Natural killer cell (primary cell): Measurements from ENCODE around the gene DOC2B. TPM values are rescaled to one million over a fixed set of nuclear protein-coding genes. Genes with fewer than 3 reads are reported as not detected.

Experiments
- ATAC-seq, 3 donors: fragments of 150-1000 bp in 2 of 3; fragments of 200-7000 bp in 1 of 3; cut with Tn5 transposase; 1 replicate in 1 of 3; 2 replicates in 2 of 3; pipeline ENCODE4 v1.10.0; 2021; ENCODE audit warnings: mild to moderate bottlenecking in 2 of 3, moderate library complexity in 2 of 3
- DNase-seq, 2 donors: peaks; one replicate each; pipeline versions ENCODE4 v3.0.0 to v3.0.0-alpha.2; 2013 to 2021; ENCODE audit warnings: mixed read lengths in 1 of 2
- H3K27ac ChIP-seq: one replicate; pipeline ENCODE4 v1.5.1; 2013; ENCODE audit warnings: mild to moderate bottlenecking, low read length
- H3K27me3 ChIP-seq: one replicate; pipeline ENCODE4 v1.6.1; 2013; ENCODE audit warnings: low read length; ENCODE audit not compliant: control insufficient read depth, insufficient read depth
- H3K36me3 ChIP-seq: one replicate; pipeline ENCODE4 v1.6.1; 2013; ENCODE audit warnings: low read length; ENCODE audit not compliant: control insufficient read depth, insufficient read depth
- H3K4me1 ChIP-seq: one replicate; pipeline ENCODE4 v1.6.1; 2013; ENCODE audit warnings: low read length; ENCODE audit not compliant: control insufficient read depth, insufficient read depth
- H3K4me3 ChIP-seq: one replicate; pipeline ENCODE4 v1.5.1; 2013; ENCODE audit warnings: low read length
- H3K9me3 ChIP-seq: one replicate; pipeline ENCODE4 v1.6.1; 2013; ENCODE audit warnings: low read length; ENCODE audit not compliant: control insufficient read depth, insufficient read depth
- H3K27ac Mint-ChIP-seq, 2 donors: one replicate each; pipeline ENCODE4 v1.8.0; 2022; ENCODE audit warnings: mild to moderate bottlenecking in 2 of 2, mixed read lengths in 2 of 2, moderate library complexity in 1 of 2
- H3K27me3 Mint-ChIP-seq, 2 donors: one replicate each; pipeline ENCODE4 v1.8.0; 2022; ENCODE audit warnings: low read depth in 2 of 2, mixed read lengths in 2 of 2
- H3K36me3 Mint-ChIP-seq: one replicate; pipeline ENCODE4 v1.8.0; 2022; ENCODE audit warnings: mixed read lengths
- H3K4me1 Mint-ChIP-seq, 2 donors: one replicate each; pipeline ENCODE4 v1.8.0; 2022; ENCODE audit warnings: mixed read lengths in 2 of 2
- H3K4me3 Mint-ChIP-seq: one replicate; pipeline ENCODE4 v1.8.0; 2022; ENCODE audit warnings: mild to moderate bottlenecking, moderate library complexity, mixed read lengths
- H3K9me3 Mint-ChIP-seq, 2 donors: one replicate each; pipeline ENCODE4 v1.8.0; 2022; ENCODE audit warnings: mixed read lengths in 2 of 2
- WGBS: methylation state at CpG from one replicate; pipeline ENCODE4 v1.1.7; 2013; ENCODE audit warnings: missing lambda C conversion rate; ENCODE audit not compliant: insufficient coverage; 5-methylcytosine and 5-hydroxymethylcytosine counted together
- intact Hi-C: fragments of 100-400 bp; cut with micrococcal nuclease; formaldehyde crosslinking; loops from one replicate; pipeline ENCODE4 v1.14.2; 2022
- total RNA-seq, 4 donors: library from RNA; stranded (reverse); fragments of 120-200 nt in 1 of 4; gene quantifications; one replicate each; pipeline versions ENCODE4 v1.2.3 to v1.2.4, GENCODE V29; 2013 to 2022
- TF ChIP-seq, protein P1 (sequence below): fragments of 200-600 bp; IDR thresholded peaks from one replicate; pipeline ENCODE4 v1.8.0; 2022; ENCODE audit warnings: antibody characterized with exemption

Gene DOC2B
- total RNA-seq, 3 donors from 2014 or later (not counting 1 experiment from before 2014, with no cell fraction given), result 0.07 to 0.20 TPM; not detected in 1

DNA sequence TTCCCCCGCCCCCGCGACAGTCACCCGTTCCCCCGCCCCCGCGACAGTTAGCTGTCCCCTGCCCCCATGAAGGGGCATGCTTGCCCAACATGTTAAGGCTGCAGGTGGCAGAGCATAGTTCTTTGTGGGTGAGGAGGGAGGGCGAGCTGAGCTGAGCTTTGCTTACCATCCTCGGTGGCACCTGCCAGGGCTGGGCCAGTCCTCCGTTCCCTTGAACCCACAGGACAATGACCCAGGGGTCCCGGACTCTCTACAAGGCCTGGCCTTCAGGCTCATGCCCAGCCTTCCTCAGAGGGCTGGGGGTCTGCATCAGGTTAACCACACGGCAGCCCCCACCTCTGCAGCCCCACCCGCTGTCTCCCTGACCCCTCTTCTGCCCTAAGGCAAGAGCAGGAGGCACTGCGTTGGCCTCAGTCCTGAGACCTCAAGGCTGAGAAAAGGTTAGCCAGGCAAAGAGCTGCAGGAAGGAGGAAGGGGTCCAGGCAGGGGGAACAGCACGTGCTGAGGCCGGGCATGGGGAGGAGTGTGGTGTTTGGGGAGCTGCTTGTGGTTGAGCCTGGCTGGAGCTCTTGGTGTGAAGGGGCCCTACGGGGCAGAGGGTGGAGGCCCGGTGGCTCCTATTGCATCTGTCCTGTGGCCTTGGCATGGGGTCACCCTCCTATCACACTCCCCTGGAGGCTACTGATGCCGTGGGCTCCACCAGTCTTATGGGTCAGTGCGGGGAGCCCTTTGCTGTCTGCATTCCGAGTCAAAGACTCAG, 11.4 kb upstream of the DOC2B start:
- ATAC-seq (no peak), DNase-seq (no peak)
- intact Hi-C loops, result no loop called here
- no peak overlapping the region for H3K4me3 Mint-ChIP-seq
- WGBS, result 76% methylated on average over 21 of the region's 21 CpGs
- TF ChIP-seq, protein P1, sequence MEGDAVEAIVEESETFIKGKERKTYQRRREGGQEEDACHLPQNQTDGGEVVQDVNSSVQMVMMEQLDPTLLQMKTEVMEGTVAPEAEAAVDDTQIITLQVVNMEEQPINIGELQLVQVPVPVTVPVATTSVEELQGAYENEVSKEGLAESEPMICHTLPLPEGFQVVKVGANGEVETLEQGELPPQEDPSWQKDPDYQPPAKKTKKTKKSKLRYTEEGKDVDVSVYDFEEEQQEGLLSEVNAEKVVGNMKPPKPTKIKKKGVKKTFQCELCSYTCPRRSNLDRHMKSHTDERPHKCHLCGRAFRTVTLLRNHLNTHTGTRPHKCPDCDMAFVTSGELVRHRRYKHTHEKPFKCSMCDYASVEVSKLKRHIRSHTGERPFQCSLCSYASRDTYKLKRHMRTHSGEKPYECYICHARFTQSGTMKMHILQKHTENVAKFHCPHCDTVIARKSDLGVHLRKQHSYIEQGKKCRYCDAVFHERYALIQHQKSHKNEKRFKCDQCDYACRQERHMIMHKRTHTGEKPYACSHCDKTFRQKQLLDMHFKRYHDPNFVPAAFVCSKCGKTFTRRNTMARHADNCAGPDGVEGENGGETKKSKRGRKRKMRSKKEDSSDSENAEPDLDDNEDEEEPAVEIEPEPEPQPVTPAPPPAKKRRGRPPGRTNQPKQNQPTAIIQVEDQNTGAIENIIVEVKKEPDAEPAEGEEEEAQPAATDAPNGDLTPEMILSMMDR, result no peak
- no peak overlapping the region for H3K27ac ChIP-seq
- no peaks in the 10 kb centered on the region for H3K27me3 Mint-ChIP-seq
- H3K36me3 ChIP-seq, result no peaks in the 10 kb centered on the region
- H3K4me1 Mint-ChIP-seq, result no peaks in the 10 kb centered on the region
- H3K4me3 ChIP-seq, result no peak overlapping the region
- H3K9me3 Mint-ChIP-seq, result peaks cover 0 to 4% of the 10 kb centered on the region in 2 donors
- H3K27ac Mint-ChIP-seq, result no peak overlapping the region
- no peaks in the 10 kb centered on the region for H3K4me1 ChIP-seq
- H3K27me3 ChIP-seq, result peaks cover 5% of the 10 kb centered on the region
- no peaks in the 10 kb centered on the region for H3K9me3 ChIP-seq
- no peaks in the 10 kb centered on the region for H3K36me3 Mint-ChIP-seq

DNA sequence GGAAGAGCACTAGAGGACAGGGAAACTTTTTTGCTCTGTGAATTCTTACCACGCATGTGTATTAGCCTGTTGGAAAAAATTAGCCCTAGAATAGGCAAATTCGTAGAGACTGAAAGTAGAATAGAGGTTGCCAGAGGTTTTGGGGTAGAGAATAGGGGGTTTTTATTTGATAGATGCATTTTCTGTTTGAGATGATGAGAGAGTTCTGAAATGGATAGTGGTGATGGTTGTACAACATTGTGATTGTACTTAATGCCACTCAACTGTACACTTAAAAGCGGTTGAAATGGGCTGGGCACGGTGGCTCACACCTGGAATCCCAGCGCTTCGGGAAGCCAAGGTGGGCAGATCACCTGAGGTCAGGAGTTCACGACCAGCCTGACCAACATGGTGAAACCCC, 8.0 kb upstream of the DOC2B start:
- H3K27ac Mint-ChIP-seq, result no peak overlapping the region
- ATAC-seq (no peak), DNase-seq (no peak)
- H3K36me3 Mint-ChIP-seq, result no peaks in the 10 kb centered on the region
- H3K4me1 Mint-ChIP-seq, result no peaks in the 10 kb centered on the region
- H3K27ac ChIP-seq, result no peak overlapping the region
- intact Hi-C loops, result no loop called here
- no peaks in the 10 kb centered on the region for H3K4me1 ChIP-seq
- peaks cover 12 to 21% of the 10 kb centered on the region in 2 donors for H3K27me3 Mint-ChIP-seq
- H3K27me3 ChIP-seq, result no peaks in the 10 kb centered on the region
- 77% methylated on average over 7 of the region's 7 CpGs for WGBS
- H3K4me3 ChIP-seq, result no peak overlapping the region
- H3K36me3 ChIP-seq, result no peaks in the 10 kb centered on the region
- H3K9me3 ChIP-seq, result no peaks in the 10 kb centered on the region
- TF ChIP-seq, protein P1, result no peak
- H3K9me3 Mint-ChIP-seq, result peaks cover 0 to 4% of the 10 kb centered on the region in 2 donors
- H3K4me3 Mint-ChIP-seq, result no peak overlapping the region

DNA sequence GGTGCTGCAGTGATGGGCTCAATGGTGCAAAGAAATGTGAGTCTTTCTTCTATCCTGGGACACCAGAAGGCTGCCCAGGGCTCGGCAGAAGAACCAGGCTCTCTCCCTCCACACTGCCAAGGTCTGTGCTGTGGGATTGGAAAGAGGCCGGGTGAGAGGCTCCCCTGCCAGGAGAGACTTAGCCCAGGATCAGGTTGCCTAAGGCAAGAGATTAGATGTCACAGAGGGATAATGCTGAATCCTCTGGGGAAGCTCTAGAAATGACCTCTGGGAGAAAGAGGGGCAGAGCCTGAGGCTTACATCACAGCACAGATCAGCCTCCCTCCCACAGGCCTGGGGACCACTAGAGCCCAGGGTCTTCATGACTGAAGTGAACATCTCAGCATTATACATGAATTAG, 5.7 kb upstream of the DOC2B start:
- DNase-seq (no peak), ATAC-seq (no peak)
- no peaks in the 10 kb centered on the region for H3K36me3 ChIP-seq
- no peaks in the 10 kb centered on the region for H3K36me3 Mint-ChIP-seq
- H3K27ac Mint-ChIP-seq, result no peak overlapping the region
- no peak overlapping the region for H3K4me3 Mint-ChIP-seq
- WGBS, result 100% methylated on average over 2 of the region's 2 CpGs
- no peaks in the 10 kb centered on the region for H3K4me1 Mint-ChIP-seq
- H3K9me3 ChIP-seq, result no peaks in the 10 kb centered on the region
- no peak overlapping the region for H3K4me3 ChIP-seq
- H3K27ac ChIP-seq, result no peak overlapping the region
- H3K27me3 ChIP-seq, result peaks cover 5% of the 10 kb centered on the region
- no peaks in the 10 kb centered on the region for H3K4me1 ChIP-seq
- H3K27me3 Mint-ChIP-seq, result peaks cover 34 to 44% of the 10 kb centered on the region in 2 donors
- peaks cover 0 to 4% of the 10 kb centered on the region in 2 donors for H3K9me3 Mint-ChIP-seq
- intact Hi-C loops, result no loop called here
- TF ChIP-seq, protein P1, result no peak
